CD14-positive monocyte (primary cell): ENCODE results near the gene GRIK3. TPM values are rescaled to one million over a fixed set of nuclear protein-coding genes. Genes with fewer than 3 reads are reported as not detected.

Source experiments
- DNase-seq, 3 donors: peaks; one replicate each; pipeline ENCODE4 v3.0.0-alpha.2; 2011 to 2022
- H2AFZ ChIP-seq: 2 replicates; pipeline ENCODE4 v1.6.0; 2012; ENCODE audit warnings: mild to moderate bottlenecking, low read depth, low read length, inconsistent platforms; ENCODE audit not compliant: insufficient read depth, poor library complexity, severe bottlenecking
- H3K27ac ChIP-seq, 2 donors: 1 replicate in 1 of 2; 2 replicates in 1 of 2; pipeline ENCODE4 v1.5.1; 2012 to 2013; ENCODE audit warnings: low read length in 2 of 2, control low read depth in 1 of 2, inconsistent platforms in 1 of 2, low read depth in 1 of 2, mild to moderate bottlenecking in 1 of 2
- H3K27me3 ChIP-seq, 2 donors: one replicate each; pipeline versions ENCODE4 v1.6.0 to v1.6.1; 2011 to 2013; ENCODE audit warnings: low read length in 2 of 2; ENCODE audit not compliant: control insufficient read depth in 2 of 2, insufficient read depth in 2 of 2
- H3K36me3 ChIP-seq, 2 donors: replicated peaks in 1 of 2; 1 replicate in 1 of 2; 2 replicates in 1 of 2; pipeline versions ENCODE4 v1.5.1 to v1.6.1; 2012 to 2013; ENCODE audit warnings: low read length in 2 of 2, control low read depth in 1 of 2, inconsistent platforms in 1 of 2, mild to moderate bottlenecking in 1 of 2; ENCODE audit not compliant: insufficient read depth in 2 of 2, control insufficient read depth in 1 of 2
- H3K4me1 ChIP-seq, 2 donors: 1 replicate in 1 of 2; 2 replicates in 1 of 2; pipeline versions ENCODE4 v1.5.1 to v1.6.1; 2012 to 2013; ENCODE audit warnings: low read length in 2 of 2, control low read depth in 1 of 2, inconsistent platforms in 1 of 2, mild to moderate bottlenecking in 1 of 2, moderate library complexity in 1 of 2; ENCODE audit not compliant: insufficient read depth in 2 of 2, control insufficient read depth in 1 of 2
- H3K4me2 ChIP-seq: replicated peaks from 2 replicates; pipeline ENCODE3; 2012; ENCODE audit warnings: low read length, moderate library complexity, mild to moderate bottlenecking; ENCODE audit not compliant: poor library complexity, severe bottlenecking; ENCODE audit errors: extremely low read depth
- H3K4me3 ChIP-seq, 3 experiments: fragments of 200-600 bp in 1 of 3; sonication (generic) in 1 of 3; replicated peaks in 1 of 3; 1 replicate in 2 of 3; 2 replicates in 1 of 3; pipeline ENCODE4 v1.5.1; 2011 to 2013; ENCODE audit warnings: low read length in 3 of 3, mild to moderate bottlenecking in 3 of 3, control low read depth in 2 of 3, low read depth in 2 of 3, inconsistent platforms in 1 of 3, moderate library complexity in 1 of 3
- H3K79me2 ChIP-seq: 2 replicates; pipeline ENCODE4 v1.6.0; 2012; ENCODE audit warnings: mild to moderate bottlenecking, control low read depth, inconsistent platforms, low read length, moderate library complexity; ENCODE audit not compliant: insufficient read depth
- H3K9ac ChIP-seq: 2 replicates; pipeline ENCODE4 v1.6.0; 2017; ENCODE audit warnings: low read length, mild to moderate bottlenecking; ENCODE audit not compliant: insufficient read depth, poor library complexity, severe bottlenecking
- H3K9me3 ChIP-seq, 2 donors: replicated peaks in 1 of 2; 1 replicate in 1 of 2; 2 replicates in 1 of 2; pipeline versions ENCODE4 v1.5.1 to v1.6.1; 2012 to 2013; ENCODE audit warnings: low read length in 2 of 2, control low read depth in 1 of 2; ENCODE audit not compliant: control insufficient read depth in 1 of 2, insufficient read depth in 1 of 2
- H4K20me1 ChIP-seq: 2 replicates; pipeline ENCODE4 v1.6.0; 2012; ENCODE audit warnings: mild to moderate bottlenecking, low read length, control low read depth, moderate library complexity; ENCODE audit not compliant: insufficient read depth
- H3K27ac Mint-ChIP-seq, 7 donors: one replicate each; pipeline ENCODE4 v1.8.0; 2020; ENCODE audit warnings: mild to moderate bottlenecking in 7 of 7, mixed read lengths in 7 of 7, moderate library complexity in 6 of 7, inconsistent platforms in 2 of 7
- H3K27me3 Mint-ChIP-seq, 3 donors: one replicate each; pipeline ENCODE4 v1.8.0; 2021 to 2022; ENCODE audit warnings: low read depth in 3 of 3, mild to moderate bottlenecking in 3 of 3, mixed read lengths in 3 of 3, moderate library complexity in 3 of 3, inconsistent platforms in 1 of 3
- H3K36me3 Mint-ChIP-seq, 2 donors: one replicate each; pipeline ENCODE4 v1.8.0; 2020; ENCODE audit warnings: mixed read lengths in 2 of 2, inconsistent platforms in 1 of 2, mild to moderate bottlenecking in 1 of 2
- H3K4me1 Mint-ChIP-seq: one replicate; pipeline ENCODE4 v1.8.0; 2020; ENCODE audit warnings: mild to moderate bottlenecking, mixed read lengths
- H3K4me3 Mint-ChIP-seq, 2 donors: one replicate each; pipeline ENCODE4 v1.8.0; 2020; ENCODE audit warnings: mild to moderate bottlenecking in 2 of 2, mixed read lengths in 2 of 2, moderate library complexity in 1 of 2
- H3K9me3 Mint-ChIP-seq, 7 donors: one replicate each; pipeline ENCODE4 v1.8.0; 2020 to 2022; ENCODE audit warnings: mixed read lengths in 7 of 7, mild to moderate bottlenecking in 6 of 7, moderate library complexity in 6 of 7, inconsistent platforms in 2 of 7
- CTCF ChIP-seq: fragments of 200-600 bp; IDR thresholded peaks from one replicate; pipeline ENCODE4 v1.8.0; 2022; ENCODE audit warnings: antibody characterized with exemption, mild to moderate bottlenecking
- WGBS: methylation state at CpG from one replicate; pipeline ENCODE4 v1.1.5; 2013; ENCODE audit warnings: missing lambda C conversion rate; ENCODE audit not compliant: insufficient coverage; 5-methylcytosine and 5-hydroxymethylcytosine counted together
- intact Hi-C, 2 donors: fragments of 100-400 bp; cut with micrococcal nuclease; formaldehyde crosslinking; loops; one replicate each; pipeline versions ENCODE4 v1.15.0 to v1.15.1; 2023
- polyA plus RNA-seq, 3 donors: library from polyadenylated mRNA; depleted of rRNA in 1 of 3; unstranded in 2 of 3; stranded (reverse) in 1 of 3; fragments of 300-500 nt in 2 of 3; fragments of >200 nt in 1 of 3; fragmentation: Illumina TruSeq in 2 of 3; gene quantifications; 1 replicate in 2 of 3; 2 replicates in 1 of 3; pipeline ENCODE4 v1.2.3, GENCODE V29; 2012 to 2021

Gene GRIK3
- polyA plus RNA-seq, 3 donors: not detected

- no peak for TF ChIP-seq CTCF
Measured at GRCh38 chr1:36885540-36886357, 148.6 kb downstream of the GRIK3 start.

GRCh38 chr1:36884801-36885200 is 149.5 kb downstream of the GRIK3 start:
- DNase-seq: no peak
- Histone ChIP-seq H3K27ac (no peak overlapping the region), H4K20me1 (no peaks in the 10 kb centered on the region), H3K4me1 (no peaks in the 10 kb centered on the region), H3K27me3 (no peaks in the 10 kb centered on the region), H3K4me3 (no peak overlapping the region), H3K9me3 (no peaks in the 10 kb centered on the region), H3K4me2 (no peak overlapping the region), H3K79me2 (no peaks in the 10 kb centered on the region), H2AFZ (no peak overlapping the region), H3K9ac (no peak overlapping the region), H3K36me3 (no peaks in the 10 kb centered on the region)
- H3K4me3 Mint-ChIP-seq: no peak overlapping the region
- peaks cover 0 to 1% (median 0%) of the 10 kb centered on the region in 7 donors for H3K9me3 Mint-ChIP-seq
- intact Hi-C loops: no loop called here
- no peaks in the 10 kb centered on the region for H3K4me1 Mint-ChIP-seq
- no peak for TF ChIP-seq CTCF
- peaks cover 0 to 8% (median 7%) of the 10 kb centered on the region in 3 donors for H3K27me3 Mint-ChIP-seq
- WGBS: 86% methylated on average over 4 of the region's 4 CpGs
- no peaks in the 10 kb centered on the region for H3K36me3 Mint-ChIP-seq
- H3K27ac Mint-ChIP-seq: no peak overlapping the region

More at GRCh38 chr1:36885540-36886357, 148.6 kb downstream of the GRIK3 start:
- Histone ChIP-seq H3K27ac (no peak overlapping the region), H3K36me3 (no peaks in the 10 kb centered on the region), H3K4me3 (no peak overlapping the region), H3K4me1 (no peaks in the 10 kb centered on the region), H2AFZ (no peak overlapping the region), H4K20me1 (no peaks in the 10 kb centered on the region), H3K4me2 (no peak overlapping the region), H3K27me3 (no peaks in the 10 kb centered on the region), H3K79me2 (no peaks in the 10 kb centered on the region), H3K9me3 (no peaks in the 10 kb centered on the region), H3K9ac (no peak overlapping the region)
- no peak for DNase-seq
- H3K9me3 Mint-ChIP-seq: peaks cover 0 to 1% (median 0%) of the 10 kb centered on the region in 7 donors
- no peak overlapping the region for H3K27ac Mint-ChIP-seq
- intact Hi-C loops: no loop called here
- WGBS: no CpG with 5 or more reads among the region's 7 CpGs
- no peaks in the 10 kb centered on the region for H3K36me3 Mint-ChIP-seq
- no peaks in the 10 kb centered on the region for H3K4me1 Mint-ChIP-seq
- H3K4me3 Mint-ChIP-seq: no peak overlapping the region
- H3K27me3 Mint-ChIP-seq: peaks cover 0 to 7% (median 5%) of the 10 kb centered on the region in 3 donors
